Hematopoietic multipotent progenitor cell treated with erythropoietin and hydrocortisone succinate and interleukin-3 and kit ligand, for 4 days (in vitro differentiated cells): ENCODE data around the gene PDE11A.

Experiments
- DNase-seq: peaks from one replicate; pipeline ENCODE4 v3.0.0-alpha.2; 2015

Gene PDE11A

DNA sequence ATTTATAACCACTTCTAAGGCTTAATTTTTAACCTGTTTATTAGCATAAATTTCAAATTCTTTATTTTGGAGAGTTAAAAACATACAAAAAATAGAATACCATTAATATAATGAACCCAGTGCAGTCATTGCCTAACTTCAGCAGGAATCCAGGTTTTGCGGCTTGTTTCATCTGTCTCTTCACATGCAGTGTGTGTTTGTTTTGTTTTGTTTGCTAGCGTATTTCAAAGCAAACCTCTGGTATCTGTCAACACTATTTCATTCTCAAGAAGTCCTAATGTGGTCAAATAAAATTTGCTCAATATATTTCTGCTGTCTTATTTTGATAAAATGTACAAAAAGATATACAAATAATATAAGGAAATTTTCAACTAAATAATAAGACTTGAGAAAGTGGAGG lies 351.5 kb downstream of the PDE11A start:
- DNase-seq, result no peak

DNA sequence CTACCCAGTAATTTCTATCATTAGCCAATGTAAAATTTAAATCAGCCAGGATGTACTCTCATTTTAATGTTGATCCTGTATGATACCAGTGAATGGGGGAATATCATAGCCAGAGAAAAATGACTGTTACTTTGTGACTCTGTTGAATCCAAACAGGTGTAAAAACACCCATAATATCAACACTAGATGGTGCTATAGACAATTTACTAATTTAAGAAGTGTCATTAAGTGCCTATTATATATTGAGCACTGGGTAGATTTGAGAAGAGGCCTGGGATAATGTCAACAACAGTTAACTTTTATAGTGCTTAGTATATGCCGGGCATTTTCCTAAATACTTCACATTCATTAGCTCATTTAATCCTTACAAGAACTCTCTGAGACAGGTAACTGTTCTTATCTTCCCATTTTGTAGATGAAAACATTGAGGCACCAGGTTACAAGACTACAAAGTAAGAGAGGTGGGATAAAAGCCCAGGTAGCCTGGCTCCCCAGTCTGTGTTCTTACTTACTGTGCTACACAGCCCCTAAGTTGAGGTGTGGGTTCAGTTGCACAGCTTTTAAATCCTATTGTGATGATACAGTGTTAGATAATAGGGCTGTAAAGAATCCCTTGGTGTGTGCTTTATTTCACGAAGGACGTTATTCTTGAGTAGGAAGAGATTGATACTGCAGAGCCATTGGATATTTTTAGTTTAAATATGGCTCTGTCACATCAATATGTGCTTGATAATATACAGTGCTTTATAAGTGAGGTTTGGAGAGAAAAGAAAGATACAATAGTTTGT lies 354.6 kb downstream of the PDE11A start:
- peak; percentile 46 for DNase-seq

DNA sequence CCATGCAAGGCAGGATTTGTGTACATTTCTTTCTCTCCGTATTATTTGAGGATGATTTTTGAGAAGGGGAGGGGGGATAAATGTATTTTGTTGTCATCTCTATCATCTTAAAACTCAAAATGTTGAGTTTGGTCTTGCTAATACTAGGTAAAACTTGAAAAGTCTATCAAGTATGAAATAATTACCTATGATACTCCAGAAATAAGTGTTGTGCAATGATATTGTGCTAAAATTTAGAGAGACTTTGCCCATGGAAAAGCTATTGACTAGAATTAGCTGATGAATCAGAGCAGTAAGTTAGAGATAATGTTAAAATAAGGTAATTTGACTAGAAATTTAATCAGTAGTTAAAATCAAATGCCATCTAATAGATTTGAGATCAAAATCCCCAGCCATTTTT lies 356.1 kb downstream of the PDE11A start:
- DNase-seq, result no peak

DNA sequence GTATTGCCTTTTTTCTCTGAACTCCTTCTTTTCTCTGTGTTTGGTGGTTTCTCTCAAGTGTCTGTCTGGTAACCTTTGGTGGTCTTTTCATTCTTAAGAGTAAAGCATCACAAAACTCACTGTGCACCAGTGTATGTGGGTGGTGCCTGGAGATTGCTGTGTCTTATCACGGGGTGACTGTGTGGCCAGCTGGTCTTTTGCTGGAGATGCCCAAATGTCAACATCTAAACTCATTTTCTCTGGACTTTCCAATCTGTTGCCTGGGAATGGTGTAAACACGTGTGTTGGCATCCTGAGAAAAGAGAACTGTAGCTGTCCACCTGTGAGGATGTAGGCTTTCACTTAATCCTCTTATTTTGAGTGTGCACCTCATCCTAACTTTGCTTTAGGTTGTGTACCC lies 356.8 kb downstream of the PDE11A start:
- DNase-seq, result no peak

DNA sequence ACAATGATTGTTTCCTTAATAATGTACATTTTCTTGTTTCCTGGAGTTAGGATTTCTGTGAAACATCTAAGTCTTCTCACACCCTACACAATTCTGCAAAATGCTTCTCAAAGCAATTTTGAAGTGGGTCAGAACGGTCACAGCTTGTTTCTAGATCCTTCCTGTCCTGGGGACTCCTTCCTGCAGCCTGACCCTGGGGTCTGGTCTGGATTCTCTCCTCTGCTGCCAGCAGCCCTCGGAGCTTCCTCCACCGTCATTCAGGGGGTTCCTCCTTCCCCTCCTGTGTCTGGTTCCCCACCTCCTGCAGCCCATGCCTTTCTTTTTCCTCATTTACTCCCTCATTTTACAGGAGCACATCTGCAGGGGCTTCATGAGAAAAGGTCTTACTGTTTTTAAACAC lies 357.9 kb downstream of the PDE11A start:
- DNase-seq, result no peak

DNA sequence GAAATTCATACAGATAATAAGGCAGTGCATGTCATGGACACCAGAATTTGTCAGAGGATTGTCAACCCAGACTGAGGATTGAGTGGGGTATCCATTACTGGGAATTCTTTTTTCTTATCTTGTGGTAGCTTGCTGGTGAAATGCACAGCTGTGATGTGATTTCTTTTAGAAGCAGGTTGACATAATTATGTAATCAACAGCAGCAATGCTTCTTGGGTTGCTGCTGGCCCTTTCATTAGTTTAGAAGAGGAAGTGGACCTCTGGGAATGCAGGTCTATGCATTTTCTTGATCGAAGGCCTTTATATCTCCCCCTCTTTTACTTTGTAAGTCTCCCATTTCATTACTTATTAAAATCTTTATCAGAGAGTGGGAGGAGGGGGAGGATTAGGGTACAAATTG lies 360.1 kb downstream of the PDE11A start:
- peak; percentile 27 for DNase-seq

DNA sequence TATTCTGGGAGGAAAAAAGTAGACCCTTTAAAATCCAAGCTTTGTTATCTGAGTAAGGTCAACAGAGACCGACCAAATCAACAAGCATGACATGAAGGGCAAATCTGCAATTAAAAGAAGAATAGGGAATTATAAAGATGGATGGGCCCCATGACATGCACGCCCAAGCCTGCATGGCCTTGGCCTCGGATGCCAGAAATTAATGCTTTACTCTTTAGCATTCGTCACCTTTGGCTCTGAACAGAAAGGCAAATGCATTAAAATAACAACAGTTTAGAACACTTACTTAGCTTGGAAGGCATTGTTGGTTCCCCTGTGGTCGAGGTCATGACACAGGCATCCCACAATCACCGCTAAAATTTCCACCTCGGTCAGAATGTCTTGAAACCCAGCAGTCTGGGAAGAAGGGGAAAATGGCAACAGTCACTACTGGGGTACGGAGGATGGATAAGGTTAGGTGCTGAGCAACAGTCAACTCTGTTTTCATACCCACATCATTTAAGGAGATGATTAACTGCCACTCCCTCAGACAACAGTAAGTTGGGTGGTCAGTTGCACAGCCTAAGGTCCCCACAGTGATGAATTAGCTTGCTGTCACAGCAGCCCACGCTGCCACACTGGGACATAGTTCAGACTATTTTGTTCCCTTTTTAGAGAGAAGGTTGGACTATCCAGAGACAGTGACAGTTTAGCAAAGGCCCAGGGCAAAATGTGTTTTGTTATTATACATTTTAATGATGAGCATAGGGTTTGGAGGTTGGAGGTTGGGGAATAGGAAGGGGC lies 360.9 kb downstream of the PDE11A start:
- DNase-seq, result no peak

DNA sequence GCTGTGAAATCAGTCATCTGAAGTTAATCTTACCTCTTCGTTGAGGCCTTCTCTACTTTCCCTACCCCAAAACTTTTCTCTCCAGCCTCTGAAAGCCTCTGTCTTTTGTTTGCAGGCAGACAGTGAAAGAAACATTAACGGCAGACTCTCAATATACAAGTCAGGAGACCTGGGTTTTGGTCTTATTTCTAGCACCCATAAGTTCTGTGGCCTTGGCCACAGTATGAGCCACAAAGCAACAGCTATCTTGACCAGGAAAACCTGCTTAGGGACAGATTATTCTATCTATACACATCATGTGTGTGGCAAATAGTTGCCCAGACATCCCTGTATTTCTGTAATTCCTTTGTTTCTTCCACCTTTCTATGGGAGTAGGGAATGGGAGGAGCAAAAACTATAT lies 361.7 kb downstream of the PDE11A start:
- DNase-seq, result no peak

DNA sequence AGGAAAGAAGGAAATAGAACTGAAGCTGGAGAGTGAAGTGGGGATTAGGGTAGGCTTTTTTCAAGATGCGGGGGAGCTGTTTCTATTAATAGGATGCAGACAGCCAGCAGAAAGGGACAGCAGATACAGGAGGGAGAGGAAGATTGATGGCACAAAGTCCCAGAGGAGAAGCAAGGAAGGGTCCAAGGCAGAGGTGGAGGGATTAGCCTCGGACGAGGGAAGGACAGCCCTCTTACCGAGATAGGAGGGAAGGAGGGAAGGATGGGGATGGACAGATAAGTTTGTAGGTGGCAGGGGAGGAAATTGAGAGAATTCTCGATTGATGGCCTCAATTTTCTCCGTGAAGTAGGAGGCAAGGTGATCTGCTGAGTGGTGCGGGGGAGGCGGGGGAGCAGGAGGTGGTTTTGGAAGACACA lies 362.6 kb downstream of the PDE11A start:
- DNase-seq, result no peak

DNA sequence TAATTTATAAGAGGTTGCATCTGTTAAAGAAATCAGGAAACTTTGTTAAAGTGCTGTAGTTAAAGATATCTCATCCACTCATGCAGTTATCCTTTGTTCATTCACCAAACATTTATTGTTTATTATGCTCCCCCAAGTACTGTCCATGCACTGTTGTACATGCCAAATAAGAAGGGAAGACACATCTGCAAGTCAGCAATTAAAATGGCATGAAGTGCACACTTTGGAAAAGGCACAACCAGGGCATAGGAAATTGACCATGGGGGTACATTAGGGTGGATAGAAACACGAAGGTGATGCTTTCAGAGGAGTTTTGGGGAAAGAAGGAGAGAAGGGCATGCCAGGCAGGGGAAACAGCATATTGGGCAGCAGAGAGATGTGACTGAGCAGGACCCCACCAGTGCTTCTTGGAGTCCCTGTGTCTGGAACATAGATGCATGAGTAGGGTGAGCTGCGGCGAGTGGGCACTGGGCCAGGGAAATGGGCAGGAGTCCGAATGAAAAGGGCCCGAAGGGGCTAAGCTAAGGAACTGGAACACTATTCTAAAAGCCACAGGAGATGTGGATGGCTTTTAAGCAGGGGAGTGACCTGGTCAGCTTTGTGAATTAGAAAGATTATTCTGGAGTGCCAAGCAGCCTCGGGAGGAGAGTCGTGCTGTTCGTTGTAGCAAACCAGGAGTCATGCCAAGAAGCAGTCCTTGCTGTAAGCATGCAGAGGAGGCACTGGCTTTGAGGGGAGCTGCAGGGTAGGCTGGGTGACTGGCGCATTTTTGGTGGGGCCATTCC lies 363.7 kb downstream of the PDE11A start:
- no peak for DNase-seq

DNA sequence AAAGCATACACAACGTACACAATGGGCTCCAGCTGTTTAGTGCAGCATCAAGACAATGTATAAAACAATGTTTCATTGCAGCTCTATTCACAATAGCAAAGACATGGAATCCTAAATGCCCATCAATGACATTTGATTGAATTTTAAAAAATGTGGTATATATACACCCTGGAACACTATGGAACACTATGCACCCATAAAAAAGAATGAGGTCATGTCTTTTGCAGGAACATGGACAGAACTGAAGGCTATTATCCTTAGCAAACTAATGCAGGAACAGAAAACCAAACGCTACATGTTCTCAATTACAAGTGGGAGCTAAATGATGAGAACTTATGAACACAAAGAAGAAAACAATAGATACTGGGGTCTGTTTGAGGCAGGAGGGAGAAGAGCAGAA lies 364.5 kb downstream of the PDE11A start:
- no peak for DNase-seq

DNA sequence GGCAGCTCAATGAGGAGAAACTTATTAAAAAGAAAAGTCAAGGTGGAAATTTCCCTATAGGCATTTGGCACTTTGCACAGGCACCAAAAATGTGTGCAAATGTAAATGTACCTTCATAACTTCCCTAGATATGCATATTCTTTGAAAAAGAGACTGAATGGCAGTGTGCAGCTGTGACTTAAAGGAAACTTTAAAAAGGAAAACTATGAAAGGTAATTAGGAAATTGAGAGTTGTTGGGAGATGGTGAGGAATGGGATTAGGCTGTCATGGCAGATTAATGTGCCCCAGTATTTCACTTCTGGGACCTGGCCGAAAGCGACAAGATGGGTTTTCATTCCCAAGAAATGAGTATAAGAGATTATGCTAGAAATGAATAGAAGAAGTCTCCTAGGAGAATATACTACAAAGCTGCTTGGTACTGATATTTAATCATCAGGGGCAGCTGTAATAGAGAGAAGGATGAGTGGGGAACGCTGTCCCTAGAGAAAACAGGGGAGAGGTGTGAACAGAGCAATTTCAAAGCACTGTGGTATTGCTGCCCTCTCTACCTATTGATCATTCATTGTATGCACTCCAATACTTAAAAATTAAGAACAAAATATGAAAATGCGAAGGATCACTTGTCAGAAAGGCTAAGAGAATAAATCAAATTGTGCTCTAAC lies 366.9 kb downstream of the PDE11A start:
- DNase-seq, result no peak

DNA sequence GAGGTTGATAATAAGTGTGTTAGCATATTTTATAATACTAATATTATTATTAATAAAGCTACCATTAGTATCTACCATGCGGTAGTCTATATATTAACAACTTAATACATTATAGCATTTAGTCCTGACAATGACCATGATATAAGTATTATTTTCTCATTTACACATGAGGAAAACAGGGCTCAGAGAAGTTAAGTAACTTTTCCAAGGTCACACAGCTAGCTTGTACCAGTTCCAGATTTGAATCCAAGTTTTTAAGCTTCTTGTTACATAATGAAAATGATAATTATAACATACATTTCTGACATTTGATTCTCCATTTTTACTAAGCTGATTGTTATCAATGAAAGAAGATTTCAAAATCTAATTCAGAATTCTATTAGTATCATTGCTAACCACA lies 369.4 kb downstream of the PDE11A start:
- no peak for DNase-seq

DNA sequence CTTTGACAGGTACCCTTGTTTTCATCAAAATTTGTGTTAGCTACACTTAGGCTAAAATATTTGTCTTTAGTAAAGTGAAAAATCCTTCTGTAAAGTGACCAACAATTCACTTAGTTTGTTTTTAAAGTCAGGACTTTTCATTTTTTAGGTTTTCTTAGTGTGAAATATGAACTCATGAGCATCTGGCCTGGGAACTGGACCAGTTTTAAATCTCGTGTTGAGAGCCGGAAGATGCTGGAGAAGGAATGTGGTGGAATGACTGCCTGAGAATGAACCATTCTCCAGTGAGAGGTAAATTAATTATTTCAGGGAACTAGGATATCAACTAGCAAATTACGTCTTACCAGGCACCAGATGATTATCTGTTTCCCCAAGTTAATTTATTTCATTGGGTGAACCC lies 374.3 kb downstream of the PDE11A start:
- no peak for DNase-seq

DNA sequence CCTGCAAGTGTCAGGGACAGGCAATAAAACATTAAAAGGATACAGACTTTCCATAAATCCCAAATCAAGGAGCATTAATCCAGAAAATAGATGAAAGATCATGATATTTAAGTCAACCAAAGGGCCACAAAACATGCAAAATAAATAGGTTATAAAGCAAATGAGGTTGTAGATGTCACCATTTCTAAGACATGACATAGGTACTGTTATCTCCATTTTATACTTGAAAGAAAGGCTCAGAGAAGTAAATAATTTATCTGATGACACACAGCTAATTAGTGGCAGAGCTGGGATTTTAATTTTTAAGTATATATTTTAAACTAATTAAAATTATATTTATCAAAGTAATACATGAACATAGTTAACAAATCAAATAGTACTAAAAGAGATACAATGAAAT lies 378.2 kb downstream of the PDE11A start:
- DNase-seq, result no peak

DNA sequence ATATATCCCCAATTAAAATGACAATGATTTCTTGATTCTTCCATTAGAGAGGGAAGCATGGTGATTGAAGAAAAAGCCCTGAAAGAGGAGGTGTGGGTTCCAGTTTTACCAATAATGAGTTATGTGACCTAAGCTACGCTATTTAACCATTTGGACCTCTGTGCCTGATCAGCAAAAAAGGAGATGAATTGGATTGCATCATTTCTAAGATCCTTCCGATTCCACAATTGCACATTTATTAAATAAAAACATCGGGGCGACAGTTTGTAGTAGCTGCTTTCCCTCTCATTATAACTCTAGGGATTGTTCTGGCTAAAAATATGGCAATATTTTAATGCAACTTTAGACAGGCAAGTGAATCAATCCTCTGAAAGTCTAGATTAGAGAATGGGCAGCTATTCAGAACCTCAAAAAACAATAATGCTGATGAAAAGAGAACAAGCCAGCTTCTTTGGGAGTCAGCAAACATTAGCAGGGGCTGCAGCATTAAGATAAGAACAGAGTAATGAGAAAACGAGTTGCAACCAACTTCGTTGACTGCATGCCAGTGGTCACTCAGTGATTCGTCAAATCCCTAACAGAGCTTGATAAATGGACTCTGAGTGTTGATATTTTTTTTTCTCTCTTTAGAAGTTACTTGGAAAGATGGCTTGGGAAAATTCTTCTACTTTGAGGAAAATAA lies 378.8 kb downstream of the PDE11A start:
- peak; percentile 89 for DNase-seq

DNA sequence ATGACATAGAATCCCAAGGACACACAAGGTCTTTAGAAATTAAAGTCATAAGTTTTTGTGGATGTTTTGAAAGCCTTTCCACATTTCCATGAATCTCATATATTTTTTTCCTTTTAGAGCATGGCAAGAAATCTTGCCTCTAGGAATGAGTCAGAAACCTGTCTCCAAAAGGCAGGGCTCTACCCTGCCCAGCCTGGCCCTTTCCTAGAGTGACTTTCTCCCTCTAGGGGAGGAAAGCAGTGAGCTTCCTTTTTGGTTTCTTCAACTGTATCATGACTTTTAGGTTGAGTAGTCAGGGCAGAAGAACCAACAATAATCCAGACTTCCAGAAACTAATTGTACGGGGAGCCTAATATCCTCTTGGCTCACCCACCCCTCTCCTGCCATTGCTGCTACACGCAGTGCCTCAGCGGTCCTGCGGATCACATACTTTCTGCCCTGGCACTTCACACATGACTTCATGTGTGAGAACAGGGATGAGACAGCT lies 379.8 kb downstream of the PDE11A start:
- DNase-seq, result peak; percentile 29

DNA sequence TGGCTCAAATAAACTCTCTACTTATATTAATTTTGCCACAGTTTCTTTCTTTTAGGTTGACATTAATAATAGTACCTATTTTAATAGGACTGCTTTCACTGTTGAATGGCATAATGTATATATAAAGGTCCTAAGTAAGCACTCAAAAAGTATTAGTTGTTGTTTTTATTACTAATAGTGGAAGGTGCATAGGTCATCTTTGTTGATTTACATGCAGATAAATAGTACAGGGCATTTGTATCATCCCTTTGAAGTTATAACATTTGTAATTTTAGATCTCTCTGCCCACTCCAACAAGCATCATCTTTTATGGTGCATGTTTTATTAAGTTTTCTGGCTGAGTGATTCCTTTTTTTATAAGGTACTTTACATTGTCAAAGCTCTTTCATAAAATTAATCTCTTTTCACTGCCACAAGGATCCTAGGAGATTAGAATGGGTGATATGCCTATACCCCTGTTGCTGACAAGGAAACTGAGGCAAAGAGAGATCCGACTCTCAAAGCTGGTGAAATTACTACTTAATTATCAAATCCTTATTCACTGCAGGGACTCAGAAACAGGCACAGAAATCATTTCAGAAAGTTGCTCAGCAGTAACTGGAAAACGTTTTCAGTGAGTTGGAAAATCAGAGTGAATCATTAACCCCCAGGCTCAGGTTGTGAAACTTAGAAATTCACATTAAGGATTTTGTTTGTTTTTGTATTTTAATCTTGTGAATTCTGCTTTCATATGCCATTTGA lies 380.4 kb downstream of the PDE11A start:
- DNase-seq, result no peak

DNA sequence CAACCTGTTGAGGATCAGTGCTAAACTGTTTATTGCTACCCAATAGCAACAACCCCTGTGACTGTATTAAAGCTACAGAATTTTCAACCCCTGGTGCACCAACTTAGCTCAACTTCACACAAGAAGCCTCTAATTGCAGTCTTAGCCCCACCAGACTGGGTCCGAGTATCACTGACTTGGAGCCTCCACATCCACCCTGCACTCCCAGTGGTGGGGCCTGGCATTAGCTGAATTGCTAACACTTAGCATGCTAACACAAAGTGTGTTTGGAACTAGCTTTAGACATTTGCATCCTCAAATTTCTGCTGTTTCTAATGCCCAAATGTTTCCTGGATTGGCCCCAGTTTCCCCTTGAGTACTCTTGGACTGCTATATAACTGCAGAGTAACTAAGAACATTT lies 381.4 kb downstream of the PDE11A start:
- peak; percentile 24 for DNase-seq

DNA sequence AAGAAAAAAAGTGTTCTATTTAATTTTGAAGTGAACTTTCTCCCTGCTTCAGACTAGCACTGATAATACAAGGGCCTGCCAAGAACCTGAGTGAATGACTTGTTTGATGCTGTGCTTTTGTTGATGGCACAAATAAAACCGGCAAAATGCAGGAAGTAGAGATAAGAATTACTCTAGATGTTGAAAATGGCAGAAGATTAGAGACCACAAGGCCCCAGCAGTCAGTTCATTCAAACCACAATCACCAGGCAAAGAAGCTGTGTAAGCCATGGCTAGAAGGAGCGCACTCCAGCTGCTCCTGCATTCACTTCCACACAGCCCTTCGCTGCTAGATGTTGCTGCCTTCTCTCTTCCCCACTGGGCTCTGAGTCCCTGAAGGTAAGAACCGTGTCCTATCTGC lies 383.0 kb downstream of the PDE11A start:
- DNase-seq, result peak; percentile 91

DNA sequence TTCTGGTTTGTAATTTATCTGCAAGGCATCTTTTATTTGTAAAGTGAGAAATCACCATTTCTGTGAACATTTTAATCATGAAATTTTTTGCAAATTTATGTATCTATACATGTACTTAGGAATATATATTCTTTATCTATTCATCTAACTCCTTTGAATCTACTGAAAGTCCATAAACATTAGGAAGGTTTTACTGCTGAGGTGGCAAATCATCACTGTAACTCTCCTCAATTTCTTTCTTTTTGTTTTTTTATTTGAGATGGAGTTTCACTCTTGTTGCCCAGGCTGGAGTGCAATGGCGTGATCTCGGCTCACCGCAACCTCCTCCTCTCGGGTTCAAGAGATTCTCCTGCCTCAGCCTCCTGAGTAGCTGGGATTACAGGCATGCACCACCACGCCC lies 383.7 kb downstream of the PDE11A start:
- DNase-seq, result no peak

DNA sequence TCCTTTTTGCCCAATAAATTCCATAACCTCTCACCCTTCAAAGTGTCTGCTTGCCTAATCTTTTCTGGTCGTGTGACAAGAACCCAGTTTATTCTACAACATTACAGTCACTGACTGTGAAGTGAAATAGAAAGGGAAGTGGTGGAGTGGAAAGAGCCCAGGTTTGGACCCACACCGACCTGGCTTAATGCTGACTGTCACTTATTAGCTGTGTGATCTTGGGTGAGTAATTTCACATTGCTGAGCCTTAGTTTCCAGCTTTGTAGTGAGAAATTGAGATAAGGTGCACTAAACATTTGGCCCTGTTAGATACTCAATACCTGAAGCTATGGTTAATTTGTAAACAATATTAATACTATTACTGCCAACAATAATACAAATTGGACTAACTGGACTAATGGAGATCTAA lies 388.9 kb downstream of the PDE11A start:
- DNase-seq, result no peak
